ENCODE data around the gene ERGIC1.

- no peak for TF ChIP-seq CTCF (conservative IDR thresholded peaks at IDR 0.05; ENCODE audit: low read length)
- TF ChIP-seq EZH2phosphoT487 (IDR thresholded peaks at IDR 0.05; ENCODE audit: borderline replicate concordance), result no peak
Measured at GRCh38 chr5:172926796-172927195, 92.7 kb downstream of the ERGIC1 start.
